NOMO-1 (cell line): ENCODE measurements around the gene TECR.
"Not testable (repeated sequence)": the region's sequence is repeated elsewhere in the genome, so short reads cannot be mapped to it uniquely, and the experiment has no call there.

ENCODE experiments used
- DNase-seq, 2 experiments: peaks; one replicate each; lab custom pipeline; 2025; ENCODE audit not compliant: unreplicated experiment in 2 of 2; lab: John Stamatoyannopoulos, UW

The TECR gene

DNA sequence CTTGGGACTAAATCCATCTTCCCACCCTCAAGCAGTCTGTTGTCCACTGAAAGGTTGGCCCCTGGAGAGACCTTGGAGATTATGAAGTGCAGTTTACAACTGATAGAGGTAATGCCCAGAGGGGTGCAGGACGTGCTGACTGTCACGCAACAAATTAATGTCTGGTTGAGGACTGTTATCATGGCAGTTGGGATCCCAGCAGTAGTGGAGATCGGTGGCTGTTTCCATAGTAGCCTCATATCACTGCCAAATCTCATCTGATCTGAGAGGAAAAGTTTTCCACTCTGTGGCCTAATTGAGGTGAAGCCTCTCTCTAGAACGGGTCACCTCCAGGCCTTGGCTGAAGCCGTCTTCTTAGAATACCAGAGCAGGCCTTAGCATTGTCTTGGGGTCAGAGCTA, 4.1 kb downstream of the TECR start:
- no peak for DNase-seq

DNA sequence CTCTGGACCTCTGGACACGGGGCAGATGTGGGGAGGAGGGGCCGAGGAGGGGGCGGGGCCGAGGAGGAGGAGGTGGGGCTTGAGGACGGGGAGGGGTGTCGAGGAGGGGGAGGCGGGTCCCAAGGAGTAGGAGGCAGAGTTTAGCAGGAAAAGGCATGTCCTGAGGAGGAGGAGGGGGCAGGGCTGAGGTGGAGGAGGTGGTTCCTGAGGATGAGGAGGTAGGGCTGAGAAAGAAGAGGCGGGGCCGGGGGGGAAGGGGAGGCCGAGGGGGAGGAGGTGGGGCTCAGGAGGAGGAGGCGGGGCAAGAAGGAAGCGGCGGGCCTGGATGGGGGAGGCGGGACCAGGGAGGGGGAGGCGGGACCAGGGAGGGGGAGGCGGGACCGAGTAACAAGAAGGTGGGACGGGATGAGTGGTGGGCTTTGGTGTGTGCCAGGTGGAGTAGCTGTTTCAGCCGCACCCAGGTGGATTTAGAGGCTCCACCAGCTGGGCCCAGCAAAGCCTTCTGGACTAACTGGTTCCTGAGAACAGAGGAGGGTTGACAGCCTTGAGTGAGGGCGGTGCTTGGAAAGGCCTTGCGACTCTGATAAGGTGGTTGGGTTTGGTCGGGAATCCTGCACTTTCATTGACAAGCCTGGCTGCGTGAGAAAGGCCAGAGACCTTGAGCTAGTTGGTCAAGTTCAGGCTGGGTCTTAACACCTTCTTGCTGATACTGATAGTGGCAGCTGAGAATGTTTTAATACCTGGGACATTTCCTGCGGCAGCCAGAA, 7.7 kb downstream of the TECR start:
- DNase-seq, result no peak

DNA sequence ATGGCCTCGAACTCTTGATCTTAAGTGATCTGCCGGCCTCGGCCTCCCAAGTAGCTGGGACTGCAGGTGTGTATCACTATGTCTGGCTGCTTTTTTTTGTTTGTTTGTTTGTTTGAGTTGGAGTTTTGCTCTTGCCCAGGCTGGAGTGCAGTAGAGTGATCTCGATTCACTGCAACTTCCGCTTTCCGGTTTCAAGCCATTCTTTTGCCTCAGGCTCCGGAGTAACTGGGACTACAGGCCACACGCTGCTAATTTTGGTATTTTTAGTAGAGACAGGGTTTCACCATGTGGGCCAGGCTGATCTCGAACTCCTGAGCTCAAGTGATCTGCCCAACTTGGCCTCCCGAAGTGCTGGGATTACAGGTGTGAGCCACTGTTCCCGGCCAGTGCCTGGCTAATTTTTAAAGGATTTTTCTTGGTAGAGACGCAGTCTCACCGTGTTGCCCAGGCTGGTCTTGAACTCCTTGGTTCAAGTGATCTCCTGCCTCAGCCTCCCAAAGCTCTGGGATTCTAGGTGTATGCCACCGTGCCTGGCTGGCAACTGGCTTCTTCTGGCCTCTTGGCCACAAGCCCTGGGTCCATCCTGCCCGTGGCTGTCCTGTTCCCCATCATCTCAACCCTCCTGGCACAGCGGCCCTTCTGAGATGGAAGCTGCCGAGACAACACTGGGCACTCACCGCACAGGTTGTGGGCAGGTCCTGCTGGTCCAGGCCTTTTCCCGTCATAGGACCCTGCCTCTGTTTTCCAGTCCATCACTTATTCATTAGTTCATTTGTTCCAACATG, 11.5 kb downstream of the TECR start:
- peak; percentile 70 to 85 for DNase-seq

DNA sequence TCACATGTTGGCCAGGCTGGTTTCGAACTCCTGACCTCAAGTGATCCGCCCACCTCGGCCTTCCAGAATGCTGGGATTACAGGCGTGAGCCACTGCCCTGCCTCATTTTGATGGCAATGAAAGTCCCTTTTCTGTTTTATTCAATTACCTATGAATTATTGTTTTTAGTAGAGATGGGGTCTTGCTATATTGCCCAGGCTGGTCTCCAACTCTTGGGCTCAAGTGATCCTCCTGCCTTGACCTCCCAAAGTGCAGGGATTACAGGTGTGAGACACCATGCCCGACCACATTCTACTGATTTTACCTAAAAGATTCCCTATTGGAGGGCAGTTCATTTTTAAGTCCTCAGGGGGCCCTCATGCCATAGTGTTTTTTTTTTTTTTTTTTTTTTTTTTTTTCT, 12.6 kb downstream of the TECR start:
- not testable (repeated sequence) for DNase-seq

DNA sequence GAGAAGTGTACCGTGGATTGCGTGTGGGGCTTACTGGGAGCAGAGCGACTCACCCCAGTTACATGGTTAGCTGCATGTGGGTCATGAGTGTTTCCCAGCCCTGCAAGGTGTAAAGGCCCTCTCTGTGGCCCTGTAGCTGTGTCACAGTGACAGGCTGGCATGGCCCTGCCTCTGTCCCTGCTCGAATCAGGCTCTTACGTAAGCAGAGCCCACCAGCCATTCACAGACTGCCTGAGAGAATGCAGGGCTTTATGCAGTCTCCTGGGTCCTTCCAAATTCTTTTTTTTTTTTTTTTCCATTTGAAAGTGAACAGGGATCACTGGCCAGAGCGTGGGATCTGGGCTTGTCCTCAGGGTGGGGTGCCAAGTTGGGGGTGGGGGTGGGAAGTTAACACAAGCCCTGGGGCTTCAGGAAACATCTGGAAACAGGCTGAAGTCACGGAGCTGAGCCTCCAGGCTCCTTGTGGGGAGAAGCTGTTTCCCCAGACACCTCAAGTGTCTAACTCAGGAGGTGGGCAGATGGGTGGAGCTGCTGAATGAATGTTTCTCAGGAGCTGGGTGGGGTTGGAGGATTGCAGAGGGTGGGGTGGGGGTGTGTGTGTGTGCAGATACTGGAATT, 13.4 kb downstream of the TECR start:
- DNase-seq, result no peak

DNA sequence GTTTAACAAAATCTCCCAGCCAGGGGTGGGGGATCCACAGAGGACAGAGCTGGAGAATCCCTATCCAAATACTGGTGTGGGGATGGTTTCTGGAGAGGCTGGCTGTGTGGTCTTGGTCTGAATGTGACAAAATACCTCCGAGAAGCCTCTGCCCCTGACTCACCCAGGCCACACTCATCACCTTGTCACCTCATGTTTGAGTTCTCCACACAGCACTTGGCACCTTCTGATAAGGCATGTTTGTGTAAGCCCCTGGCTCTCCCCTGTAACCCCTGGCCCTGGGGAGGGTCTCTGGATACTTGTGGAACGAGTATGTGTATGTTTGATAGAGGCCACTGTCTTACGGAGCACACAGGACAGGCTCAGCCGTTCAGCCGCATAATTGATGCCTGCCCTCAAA, 14.7 kb downstream of the TECR start:
- no peak for DNase-seq

DNA sequence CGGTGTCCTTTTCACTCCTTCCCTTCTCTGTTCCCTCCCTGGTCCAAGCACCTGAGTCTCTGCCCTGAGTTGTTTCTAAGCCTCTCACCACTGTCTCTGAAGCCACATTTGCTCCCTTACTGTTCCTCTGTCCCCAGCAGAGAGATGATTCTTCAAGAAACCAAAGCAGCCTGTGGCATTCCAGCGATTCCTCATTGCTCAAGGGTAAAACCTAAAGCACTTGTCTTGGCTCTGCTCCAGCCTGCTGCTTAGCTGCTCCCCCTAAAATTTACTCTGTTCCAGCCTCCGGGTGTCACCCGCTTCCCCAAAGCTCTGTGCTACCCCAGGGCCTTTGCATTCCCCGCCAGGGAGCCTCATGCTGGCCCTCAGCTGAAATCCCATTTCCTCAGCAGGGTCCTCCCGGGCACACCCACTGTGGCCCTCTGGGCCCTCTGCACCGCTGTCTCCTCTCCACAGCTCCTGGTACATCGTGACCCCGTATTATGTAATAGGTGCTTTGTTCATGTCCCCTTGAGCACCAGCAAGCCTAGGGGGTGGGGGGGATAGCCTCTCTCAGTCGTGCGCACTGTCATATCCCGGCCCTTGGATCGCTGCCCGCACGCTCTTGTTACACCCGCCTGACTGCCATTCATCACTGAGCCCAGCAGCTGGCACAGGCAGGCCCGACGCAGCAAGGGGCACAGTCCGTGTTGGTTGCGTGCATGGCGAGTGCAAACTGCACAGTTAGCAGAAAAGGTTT, 15.8 kb downstream of the TECR start:
- DNase-seq, result no peak

DNA sequence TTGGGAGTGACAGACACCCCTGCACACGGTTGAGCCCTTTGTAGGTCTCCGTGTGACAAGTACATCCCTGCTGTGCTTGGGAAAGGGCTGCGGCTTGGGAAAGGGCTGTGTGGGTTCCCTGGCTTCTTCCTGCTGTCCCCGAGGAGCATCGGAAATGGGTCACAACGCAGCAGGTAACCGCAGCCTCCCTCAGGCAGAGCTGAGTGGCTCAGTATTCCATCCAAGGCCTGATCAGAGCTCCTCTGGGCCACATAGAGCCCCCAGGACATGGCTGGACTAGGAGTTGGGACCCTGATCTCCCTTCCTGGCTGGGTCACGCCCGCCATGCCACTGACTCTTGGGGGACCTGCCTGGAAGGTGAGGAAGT, 16.3 kb downstream of the TECR start:
- DNase-seq, result no peak

DNA sequence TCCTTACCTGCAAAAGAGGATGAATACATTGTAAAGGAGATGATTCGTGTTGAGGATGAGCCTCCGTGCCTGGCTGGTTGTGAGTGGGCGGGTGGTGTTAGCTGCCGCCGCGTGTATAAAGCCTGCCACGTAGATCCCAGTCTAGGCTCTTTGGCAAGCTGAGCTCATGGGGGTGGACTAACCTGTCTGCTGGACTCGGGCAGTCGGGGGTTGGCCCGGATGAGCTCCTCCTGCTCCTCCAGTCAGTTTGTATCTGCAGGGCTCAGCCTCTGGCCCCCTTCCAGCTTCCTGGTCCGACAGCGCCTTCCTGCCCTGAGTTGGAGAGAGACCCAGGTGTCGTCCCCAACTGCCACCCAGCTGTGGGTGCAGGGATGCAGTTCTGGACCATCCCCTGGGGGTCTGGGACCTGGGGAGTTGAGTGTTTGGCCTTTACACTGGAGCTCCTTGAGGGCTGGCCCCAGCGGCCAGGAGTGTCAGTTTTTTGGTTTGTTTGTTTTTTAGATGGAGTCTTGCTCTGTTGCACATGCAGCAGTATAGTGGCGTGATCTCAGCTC, 20.9 kb downstream of the TECR start:
- DNase-seq, result no peak

DNA sequence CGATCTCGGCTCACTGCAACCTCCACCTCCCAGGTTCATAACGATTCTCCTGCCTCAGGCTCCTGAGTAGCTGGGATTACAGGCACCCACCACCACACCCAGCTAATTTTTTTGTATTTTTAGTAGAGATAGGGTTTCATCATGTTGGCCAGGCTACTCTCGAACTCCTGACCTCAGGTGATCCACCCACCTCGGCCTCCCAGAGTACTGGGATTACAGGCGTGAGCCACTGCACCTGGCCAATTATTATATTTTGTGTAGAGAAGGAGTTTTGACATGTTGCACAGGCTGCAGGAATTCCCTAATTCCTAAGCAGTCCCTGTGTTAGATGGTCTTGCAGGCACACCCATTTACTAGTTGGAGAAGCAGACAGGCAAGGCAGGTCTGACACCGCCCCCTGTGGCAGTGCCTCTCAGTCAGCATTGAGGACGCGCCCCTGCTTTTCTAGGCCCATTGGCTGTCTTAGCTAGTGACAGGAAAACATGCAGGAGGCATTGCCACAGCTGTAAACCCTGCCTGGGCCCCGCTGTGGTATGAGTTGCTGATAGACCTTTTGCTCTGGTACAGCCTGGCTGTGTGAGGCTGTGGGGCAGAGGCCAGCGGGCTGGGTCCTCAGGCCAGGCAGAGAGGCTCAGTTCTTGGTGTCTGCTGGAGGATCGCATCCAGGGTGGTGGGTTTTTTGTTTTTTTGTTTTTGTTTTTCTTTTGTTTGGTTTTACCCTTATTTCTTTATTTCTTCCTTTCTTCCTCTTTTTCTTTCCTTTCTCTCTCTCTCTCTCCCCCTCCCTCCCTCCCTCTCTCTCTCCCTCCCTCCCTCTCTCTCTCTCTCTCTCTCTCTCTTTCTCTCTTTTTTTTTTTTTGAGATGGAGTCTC, 22.0 kb downstream of the TECR start:
- DNase-seq, result peak; percentile 92 to 97

DNA sequence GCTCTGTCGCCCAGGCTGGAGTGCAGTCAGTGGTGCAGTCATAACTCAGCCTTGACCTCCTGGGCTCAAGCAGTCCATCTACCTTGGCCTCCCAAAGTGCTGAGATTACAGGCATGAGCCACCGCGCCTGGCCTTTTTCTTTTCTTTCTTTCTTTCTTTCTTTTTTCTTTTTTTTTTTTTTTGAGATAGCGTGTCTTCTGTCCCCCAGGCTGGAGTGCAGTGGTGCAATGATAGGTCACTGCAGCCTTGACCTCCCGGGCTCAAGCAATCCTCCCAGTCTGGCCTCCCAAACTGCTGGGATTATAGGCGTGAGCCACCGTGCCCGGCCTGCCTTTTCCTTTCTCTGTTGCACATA, 22.6 kb downstream of the TECR start:
- not testable (repeated sequence) for DNase-seq

DNA sequence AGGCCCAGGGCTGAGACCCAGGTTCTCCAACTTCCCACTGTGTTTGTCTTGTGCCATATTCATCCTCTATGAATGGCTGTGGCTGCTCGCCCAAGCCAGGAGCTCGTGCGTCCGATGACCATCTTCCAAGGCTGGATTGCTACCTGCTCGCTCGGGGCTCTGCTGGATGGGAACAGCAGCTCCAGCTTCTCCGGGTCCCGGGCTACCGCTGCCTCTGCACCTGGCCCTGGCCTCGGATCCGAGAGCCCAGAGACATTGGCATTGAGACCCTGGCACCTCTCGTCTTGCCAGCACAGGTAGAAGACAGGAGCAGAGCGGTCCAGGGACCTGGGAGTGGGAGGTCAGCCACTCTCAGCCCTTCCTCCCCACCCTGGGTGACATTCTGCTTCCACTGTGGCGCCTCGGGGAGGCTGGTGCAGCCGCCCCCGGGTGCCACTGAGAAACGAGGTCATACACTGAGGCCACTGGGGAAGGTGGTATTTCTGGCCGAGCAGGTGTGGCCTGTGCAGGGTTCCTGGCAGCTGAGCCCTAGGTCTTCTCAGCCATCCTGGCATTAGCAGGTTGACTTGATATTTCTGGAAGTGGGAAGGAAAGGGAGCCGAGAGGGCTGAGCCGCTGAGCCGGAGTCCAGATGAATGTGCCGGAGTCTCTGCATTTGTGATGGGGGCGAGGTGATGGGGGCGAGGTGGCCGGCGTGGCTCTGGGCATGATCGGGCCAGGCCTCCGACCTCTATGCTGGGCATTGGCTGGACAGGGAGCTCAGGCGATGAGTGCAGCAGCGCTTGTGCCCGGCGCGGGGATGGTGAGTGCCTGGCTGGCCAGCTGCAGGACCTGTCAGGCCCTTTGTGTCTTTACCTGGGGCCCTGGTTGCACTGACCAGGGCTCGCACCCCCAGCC, 23.9 kb downstream of the TECR start:
- DNase-seq, result no peak

DNA sequence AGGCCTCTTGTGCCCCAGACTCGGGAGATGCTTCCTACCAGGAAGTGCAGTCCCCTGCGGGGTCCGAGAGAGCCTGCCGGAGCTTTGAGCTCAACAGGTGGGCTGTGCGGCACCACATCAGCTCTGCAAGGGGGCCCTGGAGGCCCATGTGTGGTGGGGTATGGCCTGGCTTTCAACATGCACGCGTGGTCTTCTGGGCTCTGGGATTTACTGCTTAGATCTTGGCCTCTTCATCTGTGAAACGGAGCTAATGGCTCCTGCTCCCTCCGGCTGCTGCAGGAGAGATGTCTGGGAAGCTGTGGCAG, 24.5 kb downstream of the TECR start:
- DNase-seq, result no peak

DNA sequence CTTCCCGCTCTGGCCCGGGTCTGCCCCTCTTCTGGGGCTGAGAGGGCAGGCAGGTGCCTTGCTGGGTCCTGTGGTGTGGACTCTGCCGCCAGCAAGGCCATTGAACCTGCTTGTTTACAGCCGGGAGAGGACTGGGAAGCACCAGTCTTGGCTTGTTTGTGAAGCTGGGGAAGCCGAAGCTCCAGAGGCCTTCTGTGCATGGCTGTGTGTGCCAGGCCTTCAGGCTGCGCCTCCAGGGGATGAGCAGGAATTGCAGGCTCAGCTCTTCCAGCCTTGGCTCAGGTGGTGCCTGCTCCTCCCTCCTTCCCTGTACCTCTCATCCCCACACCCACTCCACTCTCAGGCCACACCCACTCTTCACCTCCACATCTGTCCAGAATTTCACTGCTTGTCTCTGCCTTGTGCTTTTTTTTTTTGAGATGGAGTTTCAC, 25.0 kb downstream of the TECR start:
- no peak for DNase-seq

DNA sequence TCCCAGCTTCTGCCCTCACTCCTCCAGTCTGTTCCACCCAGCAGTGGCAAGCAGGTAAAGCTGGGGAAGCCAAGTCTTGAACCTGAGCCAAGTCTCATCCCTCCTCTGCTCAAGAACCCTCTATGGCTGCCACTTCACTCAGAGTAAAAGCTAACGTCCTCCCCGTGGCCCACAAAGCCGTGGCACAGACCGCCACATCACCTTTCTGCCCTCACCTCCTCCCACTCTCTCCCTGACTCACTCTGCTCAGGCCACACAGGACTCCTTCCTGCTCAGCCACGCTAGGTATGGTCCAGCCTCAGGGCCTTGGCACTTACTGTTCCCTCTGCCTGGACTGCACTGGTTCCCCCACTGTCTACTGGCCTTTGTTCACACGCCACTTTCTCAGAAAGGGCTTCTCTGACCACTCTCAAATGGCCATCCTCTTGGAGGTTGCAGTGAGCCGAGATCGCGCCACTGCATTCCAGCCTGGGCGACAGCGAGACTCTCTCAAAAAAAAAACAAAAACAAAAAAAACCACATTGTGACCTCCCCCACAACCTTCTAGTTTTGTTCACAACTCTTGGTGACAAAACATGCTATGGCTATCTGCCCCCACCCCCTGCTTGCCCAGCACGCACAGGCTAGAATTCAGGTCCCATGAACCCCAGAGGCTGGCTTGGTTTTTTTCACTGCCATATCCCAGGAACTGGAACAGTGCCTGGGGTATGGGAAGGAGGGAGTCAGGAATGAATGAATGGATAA, 26.7 kb downstream of the TECR start:
- DNase-seq, result no peak

DNA sequence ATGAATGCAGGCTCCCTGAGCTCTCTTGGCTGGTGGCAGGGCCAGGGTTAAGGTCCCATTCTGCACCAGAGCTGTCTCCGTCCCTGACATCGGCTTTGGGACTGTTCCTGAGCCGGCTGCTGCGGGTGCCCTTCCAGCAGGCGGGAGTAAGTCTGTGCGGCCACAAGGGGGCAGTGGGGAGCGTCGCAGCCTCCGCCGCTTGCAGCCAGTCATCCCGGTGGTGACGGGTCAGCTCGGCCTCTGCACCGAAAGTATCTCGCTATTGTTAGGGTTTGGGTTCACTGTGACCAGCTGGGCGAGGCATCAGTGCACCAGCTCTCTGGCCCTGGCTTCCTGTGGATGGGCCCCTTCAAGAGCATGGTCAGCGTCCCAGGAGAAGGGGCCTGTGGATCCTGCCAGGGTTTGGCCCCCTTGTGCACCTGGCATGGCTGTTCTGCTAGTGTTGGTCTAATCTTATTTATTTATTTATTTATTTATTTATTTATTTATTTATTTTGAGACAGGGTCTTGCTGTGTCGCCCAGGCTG, 27.3 kb downstream of the TECR start:
- DNase-seq, result peak; percentile 71 to 82

DNA sequence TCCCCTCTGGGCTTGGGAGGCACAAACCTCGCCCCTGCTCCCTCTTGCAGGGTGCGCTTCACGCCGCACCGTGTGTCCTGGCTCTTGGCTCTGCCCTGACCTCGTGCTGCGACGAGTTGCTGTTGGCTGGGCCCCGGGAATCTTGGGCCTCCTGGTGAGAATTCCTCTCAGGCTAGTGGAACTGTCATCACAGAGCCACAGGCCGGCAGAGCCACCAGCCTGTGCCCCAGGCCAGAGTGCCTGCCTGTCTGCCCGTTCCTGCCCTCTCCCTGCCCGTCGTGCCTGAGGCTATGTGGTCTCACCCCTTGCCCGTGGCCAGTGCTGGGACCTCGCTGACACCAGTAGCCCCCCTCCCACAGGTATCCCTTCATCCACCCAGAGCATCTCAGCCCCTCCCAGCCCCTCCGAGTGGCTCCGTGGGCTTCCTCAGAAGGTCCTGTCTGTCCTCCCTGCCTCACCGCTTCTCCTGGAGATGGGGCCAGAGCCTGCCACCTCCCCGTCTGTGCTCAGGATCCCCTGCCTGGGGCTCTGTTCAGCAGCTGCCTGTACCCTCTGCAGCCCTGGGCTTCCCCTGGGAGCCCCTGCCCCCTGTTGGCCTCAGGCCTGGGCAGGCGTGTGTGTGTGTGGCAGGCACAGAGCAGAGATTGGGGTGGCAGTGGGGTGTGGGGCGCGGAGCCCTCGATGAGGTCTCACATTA, 29.1 kb downstream of the TECR start:
- no peak for DNase-seq
